B cell (primary cell): ENCODE measurements around the gene LAMC3.

ENCODE experiments used
- CTCF ChIP-seq: fragments of 200-600 bp; IDR thresholded peaks from one replicate; pipeline ENCODE4 v1.8.0; 2022; ENCODE audit warnings: antibody characterized with exemption, mild to moderate bottlenecking
- EZH2 ChIP-seq: IDR thresholded peaks from 2 replicates; pipeline ENCODE4 v1.6.1; 2012; ENCODE audit warnings: borderline replicate concordance, low read depth, mild to moderate bottlenecking, moderate library complexity, low read length; ENCODE audit not compliant: insufficient read depth, poor library complexity, severe bottlenecking

GRCh38 chr9:130959809-130960334 lies 49.1 kb upstream of the LAMC3 start:
- no peak for TF ChIP-seq CTCF
- TF ChIP-seq EZH2 = no peak
